ENCODE results near the gene FNIP2. TPM values are rescaled to one million over a fixed set of nuclear protein-coding genes. Genes with fewer than 3 reads are reported as not detected.
A peak's percentile ranks its signal among the peaks of the same experiment; 100 is the strongest.

FNIP2 gene
- total RNA-seq, 1 donor from 2014 or later = 25.3 TPM

DNA sequence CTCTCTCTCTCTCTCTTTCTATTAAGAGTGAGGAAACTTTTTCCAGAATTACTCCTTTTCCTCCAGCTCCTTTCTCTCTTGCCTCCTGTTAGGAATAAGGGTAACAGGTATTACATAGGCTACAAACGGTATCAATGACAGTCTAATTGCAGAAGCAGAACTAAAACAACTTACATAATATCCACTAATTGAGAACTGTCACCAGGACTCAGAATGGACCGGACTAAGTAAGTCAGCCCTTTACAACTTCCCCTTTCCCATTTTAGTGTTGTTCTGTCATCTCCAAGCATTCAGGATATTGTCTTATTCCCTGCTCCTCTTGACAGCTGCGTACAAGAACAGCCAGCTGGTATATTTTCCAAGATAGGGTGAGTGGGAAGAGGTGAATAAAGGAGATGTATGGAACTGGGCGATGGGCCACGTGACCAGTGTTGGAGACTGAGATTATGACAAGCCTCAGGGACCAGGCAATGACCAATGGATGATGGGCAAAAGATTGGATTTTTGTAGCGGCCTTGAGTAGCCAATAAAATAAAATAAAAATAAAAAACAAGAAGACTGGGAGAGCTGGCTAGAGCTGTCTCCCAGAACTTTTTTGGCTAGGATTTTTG, 2.3 kb upstream of the FNIP2 start:
- intact Hi-C loops (cut with DNase I) = no loop called here
- no peaks in the 10 kb centered on the region for H3K36me3 ChIP-seq
- no peak overlapping the region for H3K27ac ChIP-seq
- TF ChIP-seq POLR2AphosphoS5 (IDR thresholded peaks at IDR 0.05; ENCODE audit: insufficient read depth in 1 of 2, low read depth in 1 of 2) (no peak), POLR2A (IDR thresholded peaks at IDR 0.05) (no peak)
- TF ChIP-seq, protein P1, sequence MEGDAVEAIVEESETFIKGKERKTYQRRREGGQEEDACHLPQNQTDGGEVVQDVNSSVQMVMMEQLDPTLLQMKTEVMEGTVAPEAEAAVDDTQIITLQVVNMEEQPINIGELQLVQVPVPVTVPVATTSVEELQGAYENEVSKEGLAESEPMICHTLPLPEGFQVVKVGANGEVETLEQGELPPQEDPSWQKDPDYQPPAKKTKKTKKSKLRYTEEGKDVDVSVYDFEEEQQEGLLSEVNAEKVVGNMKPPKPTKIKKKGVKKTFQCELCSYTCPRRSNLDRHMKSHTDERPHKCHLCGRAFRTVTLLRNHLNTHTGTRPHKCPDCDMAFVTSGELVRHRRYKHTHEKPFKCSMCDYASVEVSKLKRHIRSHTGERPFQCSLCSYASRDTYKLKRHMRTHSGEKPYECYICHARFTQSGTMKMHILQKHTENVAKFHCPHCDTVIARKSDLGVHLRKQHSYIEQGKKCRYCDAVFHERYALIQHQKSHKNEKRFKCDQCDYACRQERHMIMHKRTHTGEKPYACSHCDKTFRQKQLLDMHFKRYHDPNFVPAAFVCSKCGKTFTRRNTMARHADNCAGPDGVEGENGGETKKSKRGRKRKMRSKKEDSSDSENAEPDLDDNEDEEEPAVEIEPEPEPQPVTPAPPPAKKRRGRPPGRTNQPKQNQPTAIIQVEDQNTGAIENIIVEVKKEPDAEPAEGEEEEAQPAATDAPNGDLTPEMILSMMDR (IDR thresholded peaks at IDR 0.05) = no peak
- no peak for DNase-seq (ENCODE audit: extremely low spot score in 2 of 2)
- H3K4me1 ChIP-seq = peaks cover 30% of the 10 kb centered on the region
- no peak overlapping the region for H3K4me3 ChIP-seq
- H3K27me3 ChIP-seq = no peaks in the 10 kb centered on the region
- no peaks in the 10 kb centered on the region for H3K9me3 ChIP-seq

- Histone ChIP-seq H3K27me3 (no peaks in the 10 kb centered on the region), H3K27ac (no peak overlapping the region), H3K4me3 (no peak overlapping the region), H3K4me1 (peaks cover 39% of the 10 kb centered on the region), H3K36me3 (no peaks in the 10 kb centered on the region), H3K9me3 (no peaks in the 10 kb centered on the region)
- intact Hi-C loops (cut with DNase I) = no loop called here
- TF ChIP-seq, protein P1 (IDR thresholded peaks at IDR 0.05) = no peak
- TF ChIP-seq POLR2A (IDR thresholded peaks at IDR 0.05) (no peak), POLR2AphosphoS5 (IDR thresholded peaks at IDR 0.05; ENCODE audit: insufficient read depth in 1 of 2, low read depth in 1 of 2) (no peak)
- DNase-seq (ENCODE audit: extremely low spot score in 2 of 2) = no peak
Observed at GRCh38 chr4:158767451-158767850, 1.4 kb upstream of the FNIP2 start.

DNA sequence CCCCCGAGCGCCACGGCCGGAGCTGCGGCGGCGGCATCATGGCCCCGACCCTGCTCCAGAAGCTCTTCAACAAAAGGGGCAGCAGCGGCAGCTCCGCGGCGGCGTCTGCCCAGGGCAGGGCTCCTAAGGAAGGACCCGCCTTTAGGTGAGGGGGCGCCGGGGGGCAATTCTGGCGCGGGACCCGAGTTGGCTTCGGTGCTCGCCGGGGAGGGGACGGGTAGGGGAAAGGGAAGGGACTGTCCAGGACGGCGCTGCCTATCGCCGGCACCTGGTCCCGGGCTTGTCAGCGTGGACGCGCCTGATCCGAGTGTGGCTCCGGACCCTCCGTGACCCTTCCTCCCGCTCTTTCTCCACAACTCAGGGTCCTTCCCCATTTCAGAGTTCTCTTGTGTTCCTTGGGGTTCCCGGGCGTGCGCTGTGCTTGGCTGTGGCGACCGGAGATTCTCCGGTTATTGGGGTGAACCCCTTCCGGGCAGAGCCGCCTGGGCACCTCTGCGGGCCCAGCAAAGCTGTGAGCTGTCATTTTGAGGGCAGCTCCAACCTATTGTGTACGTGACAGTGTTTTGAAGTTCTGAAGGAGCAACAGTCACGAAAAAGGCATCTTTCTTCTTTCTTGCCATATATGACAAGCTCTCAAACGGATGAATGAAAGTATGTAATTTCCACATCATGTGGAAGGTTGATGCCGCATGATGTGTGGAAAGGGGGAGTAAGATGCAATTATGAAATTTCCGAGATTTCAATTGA, 522 bp downstream of the FNIP2 start:
- TF ChIP-seq POLR2A (IDR thresholded peaks at IDR 0.05) = no peak
- peak in 1 of 2 donors; percentile 37 for TF ChIP-seq POLR2AphosphoS5 (IDR thresholded peaks at IDR 0.05; ENCODE audit: insufficient read depth in 1 of 2, low read depth in 1 of 2)
- TF ChIP-seq, protein P1 (IDR thresholded peaks at IDR 0.05) = no peak
- H3K4me3 ChIP-seq = peak overlapping the region; percentile 93 to 94
- no peaks in the 10 kb centered on the region for H3K27me3 ChIP-seq
- no peaks in the 10 kb centered on the region for H3K9me3 ChIP-seq
- peak overlapping the region; percentile 92 for H3K27ac ChIP-seq
- H3K4me1 ChIP-seq = peaks cover 48% of the 10 kb centered on the region
- intact Hi-C loops (cut with DNase I) = no loop called here
- H3K36me3 ChIP-seq = no peaks in the 10 kb centered on the region
- DNase-seq (ENCODE audit: extremely low spot score in 2 of 2) = no peak

DNA sequence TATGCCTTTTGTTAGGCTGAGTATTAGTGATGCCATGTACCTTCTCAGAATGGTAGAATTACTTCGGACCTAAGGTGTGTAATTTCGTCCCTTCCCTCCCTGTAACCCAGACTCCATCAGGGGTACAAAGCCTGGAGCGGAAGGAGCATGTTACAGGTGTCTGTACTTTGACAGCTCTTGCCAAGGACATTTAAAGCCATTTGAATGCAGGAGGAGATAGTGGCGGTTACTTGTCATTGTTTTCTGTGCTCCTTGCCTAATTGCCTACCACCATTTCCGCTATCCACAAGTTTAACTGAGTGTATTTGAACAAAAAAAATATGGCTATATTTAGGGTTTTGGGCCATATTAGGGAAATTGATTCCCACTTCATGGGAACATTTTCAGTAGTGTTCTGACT, 1.8 kb downstream of the FNIP2 start:
- Histone ChIP-seq H3K27ac (no peak overlapping the region), H3K4me3 (peak overlapping the region in 1 of 2 donors; percentile 94), H3K4me1 (peaks cover 61% of the 10 kb centered on the region), H3K9me3 (no peaks in the 10 kb centered on the region), H3K36me3 (no peaks in the 10 kb centered on the region), H3K27me3 (no peaks in the 10 kb centered on the region)
- intact Hi-C loops (cut with DNase I) = loop anchor here (5.0 kb wide), 1 partner anchor 37 kb away; no protein-coding TSS in a partner anchor
- no peak for DNase-seq (ENCODE audit: extremely low spot score in 2 of 2)
- TF ChIP-seq POLR2AphosphoS5 (IDR thresholded peaks at IDR 0.05; ENCODE audit: insufficient read depth in 1 of 2, low read depth in 1 of 2) (no peak), POLR2A (IDR thresholded peaks at IDR 0.05) (no peak)
- TF ChIP-seq, protein P1 (IDR thresholded peaks at IDR 0.05) = no peak

DNA sequence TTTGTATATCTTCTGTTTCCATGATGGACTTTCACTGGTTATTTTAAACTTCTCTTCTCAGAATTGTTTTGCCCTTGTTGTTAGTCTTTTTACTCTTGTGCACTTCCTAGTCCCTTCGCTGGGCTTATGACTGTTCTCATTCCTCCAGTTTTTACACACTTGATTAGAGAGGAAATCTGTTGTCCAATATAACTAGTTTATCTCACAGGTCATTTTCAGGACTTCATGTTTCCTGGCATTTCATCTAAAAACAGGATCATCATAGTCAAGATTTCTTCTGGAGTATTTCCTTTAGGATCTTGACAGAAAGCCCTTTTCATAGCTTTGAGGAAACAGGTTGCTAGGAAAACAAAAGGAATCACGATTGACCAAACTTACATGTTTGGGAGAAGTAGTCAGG, 3.0 kb downstream of the FNIP2 start:
- Histone ChIP-seq H3K36me3 (no peaks in the 10 kb centered on the region), H3K27me3 (no peaks in the 10 kb centered on the region), H3K4me3 (no peak overlapping the region), H3K27ac (peak overlapping the region; percentile 10), H3K4me1 (peaks cover 62% of the 10 kb centered on the region), H3K9me3 (no peaks in the 10 kb centered on the region)
- no peak for DNase-seq (ENCODE audit: extremely low spot score in 2 of 2)
- intact Hi-C loops (cut with DNase I) = loop anchor here (5.0 kb wide), 1 partner anchor 36 kb away; no protein-coding TSS in a partner anchor
- no peak for TF ChIP-seq POLR2A (IDR thresholded peaks at IDR 0.05)
- TF ChIP-seq, protein P1 (IDR thresholded peaks at IDR 0.05) = no peak
- no peak for TF ChIP-seq POLR2AphosphoS5 (IDR thresholded peaks at IDR 0.05; ENCODE audit: insufficient read depth in 1 of 2, low read depth in 1 of 2)

Data from vagina (tissue), 2 donors.